ENCODE measurements around the gene EPS8L2. TPM values are rescaled to one million over a fixed set of nuclear protein-coding genes. Genes with fewer than 3 reads are reported as not detected.

EPS8L2 gene
- total and polyA plus RNA-seq, 2 of the 13 experiments (the other 11 are each of a cell fraction or from before 2014, with no cell fraction given): 89.3 to 416 TPM

DNA sequence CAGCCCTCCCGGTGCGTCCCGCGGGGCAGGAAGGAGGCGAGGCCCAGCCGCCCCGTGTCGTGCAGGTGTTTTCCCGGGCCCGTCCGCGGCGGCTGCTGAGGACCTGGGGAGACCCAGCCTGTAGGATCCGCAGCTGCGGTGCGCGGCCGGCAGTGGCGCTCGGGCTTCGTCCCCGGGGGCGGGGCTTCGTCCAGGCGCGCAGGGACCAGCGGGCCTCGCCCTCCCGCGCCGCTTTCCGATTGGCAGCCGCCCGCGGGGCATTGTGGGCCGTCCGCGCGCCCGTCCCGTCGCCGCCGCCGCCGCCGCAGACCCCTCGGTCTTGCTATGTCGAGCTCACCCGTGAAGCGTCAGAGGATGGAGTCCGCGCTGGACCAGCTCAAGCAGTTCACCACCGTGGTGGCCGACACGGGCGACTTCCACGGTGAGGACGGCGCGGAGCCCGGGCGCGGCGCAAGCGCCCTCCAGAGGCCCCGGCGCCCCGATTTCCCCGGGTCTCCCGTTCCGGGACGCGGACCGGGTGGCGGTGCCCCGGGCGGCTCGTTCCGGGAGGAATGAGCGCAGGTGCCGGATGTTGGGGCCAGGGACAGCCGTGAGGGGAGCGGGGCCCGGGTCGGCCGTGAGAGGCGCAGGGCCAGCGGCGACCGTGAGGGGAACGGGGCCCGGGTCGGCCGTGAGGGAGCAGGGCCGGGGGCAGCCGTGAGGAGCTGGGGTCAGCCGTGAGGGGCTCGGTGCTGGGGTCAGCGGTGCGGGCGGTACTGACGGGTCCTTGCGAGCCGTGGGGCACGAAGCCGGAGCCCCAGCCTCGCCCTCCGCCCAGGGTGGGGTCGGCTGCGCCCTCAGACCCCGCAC, 41.4 kb downstream of the EPS8L2 start, which contains the start of gene TALDO1 (continued):
- TF ChIP-seq, protein P1, sequence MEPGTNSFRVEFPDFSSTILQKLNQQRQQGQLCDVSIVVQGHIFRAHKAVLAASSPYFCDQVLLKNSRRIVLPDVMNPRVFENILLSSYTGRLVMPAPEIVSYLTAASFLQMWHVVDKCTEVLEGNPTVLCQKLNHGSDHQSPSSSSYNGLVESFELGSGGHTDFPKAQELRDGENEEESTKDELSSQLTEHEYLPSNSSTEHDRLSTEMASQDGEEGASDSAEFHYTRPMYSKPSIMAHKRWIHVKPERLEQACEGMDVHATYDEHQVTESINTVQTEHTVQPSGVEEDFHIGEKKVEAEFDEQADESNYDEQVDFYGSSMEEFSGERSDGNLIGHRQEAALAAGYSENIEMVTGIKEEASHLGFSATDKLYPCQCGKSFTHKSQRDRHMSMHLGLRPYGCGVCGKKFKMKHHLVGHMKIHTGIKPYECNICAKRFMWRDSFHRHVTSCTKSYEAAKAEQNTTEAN (CRISPR knock-in tag; conservative IDR thresholded peaks at IDR 0.05): no peak
- TF ChIP-seq, protein P2, sequence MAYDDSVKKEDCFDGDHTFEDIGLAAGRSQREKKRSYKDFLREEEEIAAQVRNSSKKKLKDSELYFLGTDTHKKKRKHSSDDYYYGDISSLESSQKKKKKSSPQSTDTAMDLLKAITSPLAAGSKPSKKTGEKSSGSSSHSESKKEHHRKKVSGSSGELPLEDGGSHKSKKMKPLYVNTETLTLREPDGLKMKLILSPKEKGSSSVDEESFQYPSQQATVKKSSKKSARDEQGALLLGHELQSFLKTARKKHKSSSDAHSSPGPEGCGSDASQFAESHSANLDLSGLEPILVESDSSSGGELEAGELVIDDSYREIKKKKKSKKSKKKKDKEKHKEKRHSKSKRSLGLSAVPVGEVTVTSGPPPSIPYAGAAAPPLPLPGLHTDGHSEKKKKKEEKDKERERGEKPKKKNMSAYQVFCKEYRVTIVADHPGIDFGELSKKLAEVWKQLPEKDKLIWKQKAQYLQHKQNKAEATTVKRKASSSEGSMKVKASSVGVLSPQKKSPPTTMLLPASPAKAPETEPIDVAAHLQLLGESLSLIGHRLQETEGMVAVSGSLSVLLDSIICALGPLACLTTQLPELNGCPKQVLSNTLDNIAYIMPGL (CRISPR knock-in tag; IDR thresholded peaks at IDR 0.05; ENCODE audit: borderline replicate concordance in 1 of 2, low read depth in 1 of 2): peak; percentile 57 to 92; a peak in 3 of 4 replicates
- TF ChIP-seq, protein P3, sequence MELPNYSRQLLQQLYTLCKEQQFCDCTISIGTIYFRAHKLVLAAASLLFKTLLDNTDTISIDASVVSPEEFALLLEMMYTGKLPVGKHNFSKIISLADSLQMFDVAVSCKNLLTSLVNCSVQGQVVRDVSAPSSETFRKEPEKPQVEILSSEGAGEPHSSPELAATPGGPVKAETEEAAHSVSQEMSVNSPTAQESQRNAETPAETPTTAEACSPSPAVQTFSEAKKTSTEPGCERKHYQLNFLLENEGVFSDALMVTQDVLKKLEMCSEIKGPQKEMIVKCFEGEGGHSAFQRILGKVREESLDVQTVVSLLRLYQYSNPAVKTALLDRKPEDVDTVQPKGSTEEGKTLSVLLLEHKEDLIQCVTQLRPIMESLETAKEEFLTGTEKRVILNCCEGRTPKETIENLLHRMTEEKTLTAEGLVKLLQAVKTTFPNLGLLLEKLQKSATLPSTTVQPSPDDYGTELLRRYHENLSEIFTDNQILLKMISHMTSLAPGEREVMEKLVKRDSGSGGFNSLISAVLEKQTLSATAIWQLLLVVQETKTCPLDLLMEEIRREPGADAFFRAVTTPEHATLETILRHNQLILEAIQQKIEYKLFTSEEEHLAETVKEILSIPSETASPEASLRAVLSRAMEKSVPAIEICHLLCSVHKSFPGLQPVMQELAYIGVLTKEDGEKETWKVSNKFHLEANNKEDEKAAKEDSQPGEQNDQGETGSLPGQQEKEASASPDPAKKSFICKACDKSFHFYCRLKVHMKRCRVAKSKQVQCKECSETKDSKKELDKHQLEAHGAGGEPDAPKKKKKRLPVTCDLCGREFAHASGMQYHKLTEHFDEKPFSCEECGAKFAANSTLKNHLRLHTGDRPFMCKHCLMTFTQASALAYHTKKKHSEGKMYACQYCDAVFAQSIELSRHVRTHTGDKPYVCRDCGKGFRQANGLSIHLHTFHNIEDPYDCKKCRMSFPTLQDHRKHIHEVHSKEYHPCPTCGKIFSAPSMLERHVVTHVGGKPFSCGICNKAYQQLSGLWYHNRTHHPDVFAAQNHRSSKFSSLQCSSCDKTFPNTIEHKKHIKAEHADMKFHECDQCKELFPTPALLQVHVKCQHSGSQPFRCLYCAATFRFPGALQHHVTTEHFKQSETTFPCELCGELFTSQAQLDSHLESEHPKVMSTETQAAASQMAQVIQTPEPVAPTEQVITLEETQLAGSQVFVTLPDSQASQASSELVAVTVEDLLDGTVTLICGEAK (IDR thresholded peaks at IDR 0.05): no peak
- TF ChIP-seq, protein P3 (CRISPR knock-in tag; IDR thresholded peaks at IDR 0.05): no peak
- TF ChIP-seq ZFX (CRISPR knock-in tag; IDR thresholded peaks at IDR 0.05; ENCODE audit: low read depth): peak; percentile 92
- TF ChIP-seq, protein P4, sequence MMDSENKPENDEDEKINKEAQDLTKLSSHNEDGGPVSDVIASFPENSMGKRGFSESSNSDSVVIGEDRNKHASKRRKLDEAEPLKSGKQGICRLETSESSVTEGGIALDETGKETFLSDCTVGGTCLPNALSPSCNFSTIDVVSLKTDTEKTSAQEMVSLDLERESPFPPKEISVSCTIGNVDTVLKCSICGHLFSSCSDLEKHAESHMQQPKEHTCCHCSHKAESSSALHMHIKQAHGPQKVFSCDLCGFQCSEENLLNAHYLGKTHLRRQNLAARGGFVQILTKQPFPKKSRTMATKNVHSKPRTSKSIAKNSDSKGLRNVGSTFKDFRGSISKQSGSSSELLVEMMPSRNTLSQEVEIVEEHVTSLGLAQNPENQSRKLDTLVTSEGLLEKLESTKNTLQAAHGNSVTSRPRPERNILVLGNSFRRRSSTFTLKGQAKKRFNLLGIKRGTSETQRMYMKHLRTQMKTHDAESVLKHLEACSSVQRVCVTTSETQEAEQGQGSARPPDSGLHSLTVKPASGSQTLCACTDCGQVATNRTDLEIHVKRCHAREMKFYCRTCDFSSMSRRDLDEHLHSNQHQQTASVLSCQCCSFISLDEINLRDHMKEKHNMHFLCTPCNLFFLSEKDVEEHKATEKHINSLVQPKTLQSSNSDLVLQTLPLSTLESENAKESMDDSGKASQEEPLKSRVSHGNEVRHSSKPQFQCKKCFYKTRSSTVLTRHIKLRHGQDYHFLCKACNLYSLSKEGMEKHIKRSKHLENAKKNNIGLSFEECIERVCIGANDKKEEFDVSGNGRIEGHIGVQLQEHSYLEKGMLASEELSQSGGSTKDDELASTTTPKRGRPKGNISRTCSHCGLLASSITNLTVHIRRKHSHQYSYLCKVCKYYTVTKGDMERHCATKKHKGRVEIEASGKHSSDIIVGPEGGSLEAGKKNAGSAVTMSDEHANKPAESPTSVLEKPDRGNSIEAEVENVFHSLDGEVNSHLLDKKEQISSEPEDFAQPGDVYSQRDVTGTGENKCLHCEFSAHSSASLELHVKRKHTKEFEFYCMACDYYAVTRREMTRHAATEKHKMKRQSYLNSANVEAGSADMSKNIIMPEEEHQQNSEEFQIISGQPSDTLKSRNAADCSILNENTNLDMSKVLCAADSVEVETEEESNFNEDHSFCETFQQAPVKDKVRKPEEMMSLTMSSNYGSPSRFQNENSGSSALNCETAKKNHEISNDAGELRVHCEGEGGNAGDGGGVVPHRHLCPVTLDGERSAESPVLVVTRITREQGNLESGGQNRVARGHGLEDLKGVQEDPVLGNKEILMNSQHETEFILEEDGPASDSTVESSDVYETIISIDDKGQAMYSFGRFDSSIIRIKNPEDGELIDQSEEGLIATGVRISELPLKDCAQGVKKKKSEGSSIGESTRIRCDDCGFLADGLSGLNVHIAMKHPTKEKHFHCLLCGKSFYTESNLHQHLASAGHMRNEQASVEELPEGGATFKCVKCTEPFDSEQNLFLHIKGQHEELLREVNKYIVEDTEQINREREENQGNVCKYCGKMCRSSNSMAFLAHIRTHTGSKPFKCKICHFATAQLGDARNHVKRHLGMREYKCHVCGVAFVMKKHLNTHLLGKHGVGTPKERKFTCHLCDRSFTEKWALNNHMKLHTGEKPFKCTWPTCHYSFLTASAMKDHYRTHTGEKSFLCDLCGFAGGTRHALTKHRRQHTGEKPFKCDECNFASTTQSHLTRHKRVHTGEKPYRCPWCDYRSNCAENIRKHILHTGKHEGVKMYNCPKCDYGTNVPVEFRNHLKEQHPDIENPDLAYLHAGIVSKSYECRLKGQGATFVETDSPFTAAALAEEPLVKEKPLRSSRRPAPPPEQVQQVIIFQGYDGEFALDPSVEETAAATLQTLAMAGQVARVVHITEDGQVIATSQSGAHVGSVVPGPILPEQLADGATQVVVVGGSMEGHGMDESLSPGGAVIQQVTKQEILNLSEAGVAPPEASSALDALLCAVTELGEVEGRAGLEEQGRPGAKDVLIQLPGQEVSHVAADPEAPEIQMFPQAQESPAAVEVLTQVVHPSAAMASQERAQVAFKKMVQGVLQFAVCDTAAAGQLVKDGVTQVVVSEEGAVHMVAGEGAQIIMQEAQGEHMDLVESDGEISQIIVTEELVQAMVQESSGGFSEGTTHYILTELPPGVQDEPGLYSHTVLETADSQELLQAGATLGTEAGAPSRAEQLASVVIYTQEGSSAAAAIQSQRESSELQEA (CRISPR knock-in tag; IDR thresholded peaks at IDR 0.05; ENCODE audit: not compliant biosample characterization): no peak

All from HepG2 (cell line).